ENCODE measurements around the gene ZXDC. TPM values are rescaled to one million over a fixed set of nuclear protein-coding genes. Genes with fewer than 3 reads are reported as not detected.

ZXDC gene, protein sequence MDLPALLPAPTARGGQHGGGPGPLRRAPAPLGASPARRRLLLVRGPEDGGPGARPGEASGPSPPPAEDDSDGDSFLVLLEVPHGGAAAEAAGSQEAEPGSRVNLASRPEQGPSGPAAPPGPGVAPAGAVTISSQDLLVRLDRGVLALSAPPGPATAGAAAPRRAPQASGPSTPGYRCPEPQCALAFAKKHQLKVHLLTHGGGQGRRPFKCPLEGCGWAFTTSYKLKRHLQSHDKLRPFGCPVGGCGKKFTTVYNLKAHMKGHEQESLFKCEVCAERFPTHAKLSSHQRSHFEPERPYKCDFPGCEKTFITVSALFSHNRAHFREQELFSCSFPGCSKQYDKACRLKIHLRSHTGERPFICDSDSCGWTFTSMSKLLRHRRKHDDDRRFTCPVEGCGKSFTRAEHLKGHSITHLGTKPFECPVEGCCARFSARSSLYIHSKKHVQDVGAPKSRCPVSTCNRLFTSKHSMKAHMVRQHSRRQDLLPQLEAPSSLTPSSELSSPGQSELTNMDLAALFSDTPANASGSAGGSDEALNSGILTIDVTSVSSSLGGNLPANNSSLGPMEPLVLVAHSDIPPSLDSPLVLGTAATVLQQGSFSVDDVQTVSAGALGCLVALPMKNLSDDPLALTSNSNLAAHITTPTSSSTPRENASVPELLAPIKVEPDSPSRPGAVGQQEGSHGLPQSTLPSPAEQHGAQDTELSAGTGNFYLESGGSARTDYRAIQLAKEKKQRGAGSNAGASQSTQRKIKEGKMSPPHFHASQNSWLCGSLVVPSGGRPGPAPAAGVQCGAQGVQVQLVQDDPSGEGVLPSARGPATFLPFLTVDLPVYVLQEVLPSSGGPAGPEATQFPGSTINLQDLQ
- 10 to 100 TPM; 18.5 to 57.9 (median 33.5) TPM for total RNA-seq

- Histone ChIP-seq H3K4me3 (peak within 1 kb of the TSS; percentile 59 to 91), H3K27ac (peak within 1 kb of the TSS; percentile 90 to 95), H3K27me3 (no peaks in the 10 kb centered on the region), H3K36me3 (no peaks in the 10 kb centered on the region), H3K9me3 (no peaks in the 10 kb centered on the region), H3K4me1 (peaks cover 20 to 21% of the 10 kb centered on the region in 2 donors)
- intact Hi-C loops (cut with DNase I; ENCODE audit: low total_unique reads), result no loop called here
- peak; percentile 92 to 95 for DNase-seq
- TF ChIP-seq POLR2A (IDR thresholded peaks at IDR 0.05), result peak; percentile 78 to 93
- TF ChIP-seq, protein P1, sequence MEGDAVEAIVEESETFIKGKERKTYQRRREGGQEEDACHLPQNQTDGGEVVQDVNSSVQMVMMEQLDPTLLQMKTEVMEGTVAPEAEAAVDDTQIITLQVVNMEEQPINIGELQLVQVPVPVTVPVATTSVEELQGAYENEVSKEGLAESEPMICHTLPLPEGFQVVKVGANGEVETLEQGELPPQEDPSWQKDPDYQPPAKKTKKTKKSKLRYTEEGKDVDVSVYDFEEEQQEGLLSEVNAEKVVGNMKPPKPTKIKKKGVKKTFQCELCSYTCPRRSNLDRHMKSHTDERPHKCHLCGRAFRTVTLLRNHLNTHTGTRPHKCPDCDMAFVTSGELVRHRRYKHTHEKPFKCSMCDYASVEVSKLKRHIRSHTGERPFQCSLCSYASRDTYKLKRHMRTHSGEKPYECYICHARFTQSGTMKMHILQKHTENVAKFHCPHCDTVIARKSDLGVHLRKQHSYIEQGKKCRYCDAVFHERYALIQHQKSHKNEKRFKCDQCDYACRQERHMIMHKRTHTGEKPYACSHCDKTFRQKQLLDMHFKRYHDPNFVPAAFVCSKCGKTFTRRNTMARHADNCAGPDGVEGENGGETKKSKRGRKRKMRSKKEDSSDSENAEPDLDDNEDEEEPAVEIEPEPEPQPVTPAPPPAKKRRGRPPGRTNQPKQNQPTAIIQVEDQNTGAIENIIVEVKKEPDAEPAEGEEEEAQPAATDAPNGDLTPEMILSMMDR (IDR thresholded peaks at IDR 0.05), result peak in 3 of 4 experiments; percentile 21 to 61 (median 52)
Measured at GRCh38 chr3:126475413-126476114, at the start of gene ZXDC. Gene ZXDC, minus strand, starts transcription at chr3:126475891. Its CDS starts 26 bp downstream, at chr3:126475865.

DNA sequence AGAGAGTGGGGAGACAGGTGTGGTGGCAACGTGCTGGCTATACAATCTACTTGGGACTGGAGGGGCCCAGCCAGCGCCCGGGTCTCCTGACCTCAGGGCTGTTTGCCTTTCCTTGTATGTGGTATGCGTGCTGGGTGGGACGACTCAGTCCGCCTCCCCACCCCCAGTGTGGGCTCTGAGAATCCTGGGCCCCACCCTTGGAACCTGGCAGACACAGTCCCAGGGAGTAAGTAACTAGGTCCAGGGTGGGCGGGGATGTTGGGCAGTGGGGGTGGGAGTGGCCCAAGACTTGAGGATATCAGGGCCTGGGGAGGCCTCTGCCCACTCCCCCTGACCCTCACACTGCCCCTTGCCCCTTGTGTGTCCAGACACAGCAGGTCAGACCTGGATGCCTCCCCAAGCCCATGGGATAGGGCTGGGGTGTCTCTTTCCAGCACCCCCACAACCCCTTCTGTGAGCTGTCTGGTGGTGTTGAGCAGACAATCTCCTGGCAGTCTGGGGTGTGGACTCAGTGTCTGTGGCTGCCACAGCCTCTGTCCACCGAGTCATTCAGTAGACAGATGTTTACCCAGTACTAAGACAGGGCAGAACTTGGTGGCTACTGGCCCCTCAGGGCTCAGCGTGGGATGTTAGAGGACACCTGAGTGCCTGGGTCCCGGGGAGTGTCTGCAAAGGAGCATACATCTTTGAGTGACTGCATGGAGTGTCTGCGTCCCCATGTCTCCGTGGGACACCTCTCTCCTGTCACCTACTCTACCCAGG, 49.6 kb upstream of the ZXDC start:
- Histone ChIP-seq H3K4me1 (peaks cover 0 to 10% of the 10 kb centered on the region in 2 donors), H3K27me3 (peaks cover 0 to 5% of the 10 kb centered on the region in 2 donors), H3K36me3 (no peaks in the 10 kb centered on the region), H3K9me3 (no peaks in the 10 kb centered on the region), H3K27ac (no peak overlapping the region), H3K4me3 (no peak overlapping the region)
- no peak for DNase-seq
- no peak for TF ChIP-seq POLR2A (IDR thresholded peaks at IDR 0.05)
- TF ChIP-seq, protein P1 (IDR thresholded peaks at IDR 0.05), result no peak
- intact Hi-C loops (cut with DNase I; ENCODE audit: low total_unique reads), result no loop called here

DNA sequence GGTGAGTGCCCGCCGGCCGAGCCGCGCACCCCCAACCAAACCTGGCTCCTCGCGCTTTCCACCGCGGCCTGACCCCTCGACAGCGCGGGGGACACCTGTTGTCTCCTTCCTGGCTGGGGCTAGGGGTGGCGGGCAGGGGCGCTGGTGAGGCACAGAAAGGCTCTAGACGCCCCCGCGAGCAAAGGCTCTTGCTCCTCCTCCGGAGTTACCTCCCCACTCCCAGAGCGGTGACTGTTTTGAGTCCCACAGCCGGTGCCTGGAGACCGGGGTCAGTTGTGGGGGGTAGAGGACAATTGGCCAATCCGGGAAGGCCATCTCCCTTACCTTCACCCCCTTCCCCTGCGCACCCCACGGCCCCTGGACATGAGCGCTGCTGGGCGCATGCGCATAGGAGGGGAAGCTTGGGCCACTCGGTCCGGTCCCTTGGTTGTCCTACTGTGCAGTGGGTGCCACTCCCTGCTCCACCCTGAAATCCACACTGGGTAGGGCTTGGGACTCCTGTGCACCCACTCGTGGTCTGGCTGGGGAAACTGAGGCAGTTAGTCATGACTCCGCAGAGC, 48.8 kb upstream of the ZXDC start:
- Histone ChIP-seq H3K4me3 (no peak overlapping the region), H3K36me3 (no peaks in the 10 kb centered on the region), H3K4me1 (peaks cover 0 to 10% of the 10 kb centered on the region in 2 donors), H3K27ac (no peak overlapping the region), H3K27me3 (peaks cover 0 to 5% of the 10 kb centered on the region in 2 donors), H3K9me3 (no peaks in the 10 kb centered on the region)
- TF ChIP-seq, protein P1 (IDR thresholded peaks at IDR 0.05), result no peak
- no peak for TF ChIP-seq POLR2A (IDR thresholded peaks at IDR 0.05)
- DNase-seq, result no peak
- intact Hi-C loops (cut with DNase I; ENCODE audit: low total_unique reads), result no loop called here

DNA sequence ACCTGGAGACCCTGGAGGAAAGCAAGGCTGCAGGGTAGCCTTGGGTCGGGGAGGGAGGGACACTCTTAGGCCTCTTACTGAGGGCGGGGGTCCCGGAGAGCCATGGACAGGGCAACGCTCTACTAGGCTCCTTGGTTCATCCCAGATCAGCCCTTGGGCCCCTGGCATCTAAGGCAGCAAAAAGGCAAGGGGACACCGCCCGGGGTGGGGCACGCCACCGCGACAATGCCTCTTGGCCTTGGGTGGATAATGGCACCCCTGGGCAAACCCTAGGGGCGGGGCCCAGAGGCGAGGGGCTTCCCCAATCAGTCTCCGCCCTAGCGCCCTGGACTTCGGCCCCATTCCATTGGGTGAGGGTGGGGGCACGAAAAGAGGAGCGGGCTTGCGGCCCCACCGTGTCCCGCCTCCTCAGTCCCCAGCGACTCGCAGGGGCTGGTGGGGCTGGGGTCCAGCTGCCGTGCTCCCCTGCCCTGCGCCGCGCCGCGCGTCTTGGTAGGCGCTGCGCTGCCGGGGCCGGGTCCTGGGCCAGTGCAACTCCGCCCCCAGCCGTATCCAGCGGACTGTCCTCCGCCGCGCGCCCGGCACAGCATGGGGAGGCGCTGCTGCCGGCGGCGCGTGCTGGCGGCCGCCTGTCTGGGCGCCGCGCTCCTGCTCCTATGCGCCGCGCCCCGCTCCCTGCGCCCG, 48.2 kb upstream of the ZXDC start, which contains the start of gene CHST13:
CHST13 (plus strand) TSS at position 411 of the 684 bp plus-strand sequence; CDS start at position 589, 178 bp downstream.
- Histone ChIP-seq H3K36me3 (no peaks in the 10 kb centered on the region), H3K27me3 (peaks cover 0 to 5% of the 10 kb centered on the region in 2 donors), H3K9me3 (no peaks in the 10 kb centered on the region), H3K4me3 (no peak within 1 kb of the TSS), H3K27ac (no peak within 1 kb of the TSS), H3K4me1 (peaks cover 0 to 10% of the 10 kb centered on the region in 2 donors)
- intact Hi-C loops (cut with DNase I; ENCODE audit: low total_unique reads), result no loop called here
- DNase-seq, result no peak
- TF ChIP-seq, protein P1 (IDR thresholded peaks at IDR 0.05), result no peak
- TF ChIP-seq POLR2A (IDR thresholded peaks at IDR 0.05), result no peak

All from uterus (tissue), 4 donors.